ENCODE data around the gene STK38. TPM values are rescaled to one million over a fixed set of nuclear protein-coding genes. Genes with fewer than 3 reads are reported as not detected.
"Not testable (repeated sequence)": the region's sequence is repeated elsewhere in the genome, so short reads cannot be mapped to it uniquely, and the experiment has no call there.

The STK38 gene
- total RNA-seq: 10 to 100 TPM; 88.9 to 93.2 TPM

- Mint-ChIP-seq H3K27ac (peak within 1 kb of the TSS; percentile 92), H3K27me3 (no peaks in the 10 kb centered on the region), H3K4me1 (peaks cover 37% of the 10 kb centered on the region), H3K4me3 (peak within 1 kb of the TSS; percentile 96), H3K9me3 (no peaks in the 10 kb centered on the region), H3K36me3 (ENCODE audit: low read depth) (peaks cover 34% of the 10 kb centered on the region)
- CTCF ChIA-PET: interaction anchor here (0.6 to 1.7 kb wide), 5 partner anchors 33 to 124 kb away, joined by 3 to 6 read pairs (median 4); no protein-coding TSS in a partner anchor
- POLR2A ChIA-PET: interaction anchor here (0.8 to 8.0 kb wide), 7 partner anchors 8 to 503 kb away, joined by 3 to 225 read pairs (median 3); partner anchors contain the start of gene SRSF3
- peak; percentile 94 for DNase-seq
Measured at GRCh38 chr6:36546920-36547645, at the start of gene STK38. Gene STK38, minus strand, starts transcription at chr6:36547479. Its CDS starts 7,277 bp downstream, at chr6:36540202.

DNA sequence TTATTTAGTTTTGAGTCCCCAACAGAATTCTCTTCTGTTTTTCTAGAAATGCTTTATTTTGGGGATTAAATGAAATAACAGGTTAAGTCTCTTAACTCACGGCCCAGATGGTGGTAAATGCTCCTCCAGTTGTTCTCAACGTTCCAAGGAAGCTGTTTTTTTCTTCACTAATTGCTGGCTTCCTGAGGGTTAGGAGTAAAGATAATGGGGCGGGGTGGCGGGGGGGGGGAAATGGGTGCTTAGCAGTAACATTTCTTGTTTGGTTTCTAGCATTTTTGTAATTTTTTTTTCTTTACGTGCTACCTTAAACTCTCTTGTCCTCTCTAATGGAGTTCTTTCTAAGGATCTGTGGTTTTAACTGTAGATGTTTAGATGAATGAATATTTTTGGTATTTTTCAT lies 49.1 kb upstream of the STK38 start:
- Mint-ChIP-seq H3K4me3 (peak overlapping the region; percentile 93), H3K27ac (peak overlapping the region; percentile 95), H3K27me3 (no peaks in the 10 kb centered on the region), H3K4me1 (peaks cover 55% of the 10 kb centered on the region), H3K9me3 (no peaks in the 10 kb centered on the region), H3K36me3 (ENCODE audit: low read depth) (peaks cover 73% of the 10 kb centered on the region)
- no peak for DNase-seq
- CTCF ChIA-PET: interaction anchor here (0.7 to 3.1 kb wide), 6 partner anchors 10 to 461 kb away, joined by 3 to 16 read pairs (median 4); no protein-coding TSS in a partner anchor
- POLR2A ChIA-PET: interaction anchor here (0.7 to 12.9 kb wide), 11 partner anchors 13 to 585 kb away, joined by 3 to 225 read pairs (median 5); partner anchors contain the start of genes CDKN1A and STK38

GRCh38 chr6:36594816-36595643 lies 47.8 kb upstream of the STK38 start:
- ChIA-PET POLR2A (interaction anchor here (0.9 to 12.9 kb wide), 18 partner anchors 9 to 663 kb away, joined by 3 to 225 read pairs (median 4); partner anchors contain the start of genes CDKN1A, KCTD20, MAPK14 and MTCH1), CTCF (interaction anchor here (0.7 to 0.8 kb wide), 2 partner anchors 20 to 49 kb away, joined by 3 read pairs; no protein-coding TSS in a partner anchor)
- Mint-ChIP-seq H3K4me1 (peaks cover 45% of the 10 kb centered on the region), H3K27me3 (no peaks in the 10 kb centered on the region), H3K27ac (peak overlapping the region; percentile 95), H3K36me3 (ENCODE audit: low read depth) (peaks cover 60% of the 10 kb centered on the region), H3K4me3 (peak overlapping the region; percentile 93), H3K9me3 (no peaks in the 10 kb centered on the region)
- peak; percentile 31 for DNase-seq

- Mint-ChIP-seq H3K27ac (peak within 1 kb of the TSS; percentile 95), H3K4me3 (peak within 1 kb of the TSS; percentile 93), H3K36me3 (ENCODE audit: low read depth) (peaks cover 52% of the 10 kb centered on the region), H3K9me3 (no peaks in the 10 kb centered on the region), H3K27me3 (no peaks in the 10 kb centered on the region), H3K4me1 (peaks cover 37% of the 10 kb centered on the region)
- DNase-seq: peak; percentile 97
- ChIA-PET POLR2A (interaction anchor here (0.9 to 12.9 kb wide), 21 partner anchors 9 to 664 kb away, joined by 3 to 225 read pairs (median 4); partner anchors contain the start of genes CDKN1A, KCTD20, MAPK14 and MTCH1), CTCF (interaction anchor here (0.6 to 0.8 kb wide), 4 partner anchors 21 to 172 kb away, joined by 3 to 4 read pairs (median 3); no protein-coding TSS in a partner anchor)
Measured at GRCh38 chr6:36594029-36594815, 46.9 kb upstream of the STK38 start, which contains the start of gene SRSF3. Gene SRSF3, plus strand, starts transcription at chr6:36594362. Its CDS starts 2,401 bp downstream, at chr6:36596763.

- CTCF ChIA-PET: interaction anchor here (0.6 to 1.1 kb wide), 4 partner anchors 21 to 173 kb away, joined by 3 to 4 read pairs (median 4); no protein-coding TSS in a partner anchor
- POLR2A ChIA-PET: interaction anchor here (0.9 to 12.9 kb wide), 15 partner anchors 9 to 473 kb away, joined by 3 to 225 read pairs (median 7); partner anchors contain the start of genes CDKN1A, KCTD20 and STK38
- peak overlapping the region; percentile 93 for H3K4me3 Mint-ChIP-seq
- H3K27ac Mint-ChIP-seq: peak overlapping the region; percentile 95
- peaks cover 31% of the 10 kb centered on the region for H3K4me1 Mint-ChIP-seq
- no peaks in the 10 kb centered on the region for H3K27me3 Mint-ChIP-seq
- no peaks in the 10 kb centered on the region for H3K9me3 Mint-ChIP-seq
- H3K36me3 Mint-ChIP-seq (ENCODE audit: low read depth): peaks cover 46% of the 10 kb centered on the region
- peak; percentile 61 for DNase-seq
Measured at GRCh38 chr6:36593569-36594028, 46.3 kb upstream of the STK38 start.

GRCh38 chr6:36592221-36592655 lies 45.0 kb upstream of the STK38 start:
- Mint-ChIP-seq H3K9me3 (no peaks in the 10 kb centered on the region), H3K27me3 (no peaks in the 10 kb centered on the region), H3K4me3 (peak overlapping the region; percentile 57), H3K4me1 (peaks cover 21% of the 10 kb centered on the region), H3K36me3 (ENCODE audit: low read depth) (peaks cover 32% of the 10 kb centered on the region), H3K27ac (peak overlapping the region; percentile 65)
- CTCF ChIA-PET: interaction anchor here (0.7 kb wide), 1 partner anchor 13 kb away, joined by 5 read pairs; no protein-coding TSS in a partner anchor
- no peak for DNase-seq
- POLR2A ChIA-PET: interaction anchor here (1.8 to 12.9 kb wide), 3 partner anchors 11 to 169 kb away, joined by 11 to 225 read pairs (median 12); partner anchors contain the start of gene STK38

DNA sequence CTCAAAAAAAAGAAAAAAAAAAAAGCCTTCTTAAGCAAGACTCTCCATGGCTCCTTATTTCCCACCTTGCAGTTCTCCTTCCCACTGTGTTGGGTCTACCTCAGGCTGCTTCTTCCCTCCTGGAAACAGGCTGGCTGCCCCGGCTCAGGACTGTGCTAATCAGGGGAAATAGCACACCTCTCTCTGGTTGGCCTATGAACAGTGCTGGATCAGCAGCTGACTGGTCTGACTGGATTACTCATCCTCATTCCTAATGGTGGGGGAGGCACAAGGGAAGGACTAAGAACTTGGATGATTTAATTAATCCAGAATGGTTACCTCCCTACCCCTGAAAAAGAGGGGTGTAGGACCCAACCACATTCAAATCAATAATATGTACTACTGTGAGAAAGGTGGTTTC lies 43.0 kb upstream of the STK38 start:
- Mint-ChIP-seq H3K36me3 (ENCODE audit: low read depth) (peaks cover 12% of the 10 kb centered on the region), H3K4me3 (no peak overlapping the region), H3K27me3 (no peaks in the 10 kb centered on the region), H3K4me1 (peaks cover 15% of the 10 kb centered on the region), H3K27ac (no peak overlapping the region), H3K9me3 (no peaks in the 10 kb centered on the region)
- no peak for DNase-seq
- CTCF ChIA-PET: no interaction called here
- POLR2A ChIA-PET: no interaction called here

DNA sequence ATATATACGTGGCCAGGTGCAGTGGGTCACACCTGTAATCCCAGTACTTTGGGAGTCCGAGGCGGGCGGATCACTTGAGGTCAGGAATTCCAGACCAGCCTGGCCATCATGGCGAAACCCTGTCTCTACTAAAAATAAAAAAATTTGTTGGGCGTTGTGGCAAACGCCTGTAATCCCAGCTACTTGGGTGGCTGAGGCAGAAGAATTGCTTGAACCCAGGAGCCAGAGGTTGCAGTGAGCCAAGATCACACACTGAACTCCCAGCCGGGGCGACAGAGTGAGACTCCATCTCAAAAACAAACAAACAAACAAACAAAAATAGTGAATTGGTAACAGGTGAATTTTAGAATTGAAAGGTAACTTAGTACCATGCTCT lies 41.7 kb upstream of the STK38 start:
- H3K4me1 Mint-ChIP-seq: peaks cover 15% of the 10 kb centered on the region
- H3K9me3 Mint-ChIP-seq; H3K27ac Mint-ChIP-seq; H3K4me3 Mint-ChIP-seq; H3K36me3 Mint-ChIP-seq (ENCODE audit: low read depth); H3K27me3 Mint-ChIP-seq; DNase-seq; CTCF ChIA-PET: not testable (repeated sequence)
- POLR2A ChIA-PET: interaction anchor here (0.7 kb wide), 1 partner anchor 12 kb away, joined by 3 read pairs; no protein-coding TSS in a partner anchor

DNA sequence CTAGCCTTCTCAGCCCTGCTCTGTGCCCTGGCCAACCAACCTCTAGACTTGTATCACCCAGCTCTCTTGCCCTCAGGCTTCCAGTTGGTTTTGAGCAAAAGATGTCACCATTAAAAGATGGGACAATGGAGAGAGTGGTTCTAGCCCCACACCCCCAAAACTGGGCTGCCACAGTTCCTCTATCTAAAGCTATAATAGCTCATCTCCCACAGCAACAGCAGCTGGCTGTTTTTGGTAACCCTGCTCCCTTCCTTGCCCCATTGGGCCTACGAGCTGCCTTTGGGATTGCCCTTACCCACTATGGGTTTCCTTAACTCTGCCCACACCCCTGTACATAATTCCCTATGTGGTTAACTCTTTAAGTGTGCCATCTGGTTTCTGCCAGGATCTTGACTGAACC lies 39.3 kb upstream of the STK38 start:
- Mint-ChIP-seq H3K27me3 (no peaks in the 10 kb centered on the region), H3K36me3 (ENCODE audit: low read depth) (no peaks in the 10 kb centered on the region), H3K27ac (no peak overlapping the region), H3K9me3 (no peaks in the 10 kb centered on the region), H3K4me1 (peaks cover 10% of the 10 kb centered on the region), H3K4me3 (no peak overlapping the region)
- ChIA-PET CTCF (interaction anchor here (0.6 kb wide), 1 partner anchor 143 kb away, joined by 3 read pairs; no protein-coding TSS in a partner anchor), POLR2A (interaction anchor here (1.5 kb wide), 1 partner anchor 54 kb away, joined by 3 read pairs; no protein-coding TSS in a partner anchor)
- DNase-seq: no peak

DNA sequence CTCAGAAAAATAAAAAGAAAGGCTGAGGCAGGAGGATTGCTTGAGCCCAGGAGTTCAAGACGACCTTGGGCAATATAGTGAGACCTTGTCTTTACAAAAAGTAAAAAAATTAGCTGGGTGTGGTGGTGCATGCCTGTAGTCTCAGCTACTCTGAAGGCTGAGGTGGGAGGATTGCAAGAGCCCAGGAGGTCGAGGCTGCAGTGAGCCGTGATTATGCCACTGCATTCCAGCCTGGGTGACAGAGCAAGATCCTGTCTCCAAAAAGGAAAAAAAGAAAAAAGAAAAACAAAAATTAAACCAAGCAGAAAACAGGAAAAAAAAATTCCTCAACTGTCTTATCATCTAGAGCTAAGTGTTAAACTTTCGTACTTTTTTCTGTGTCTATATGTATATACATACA lies 34.4 kb upstream of the STK38 start:
- ChIA-PET CTCF (interaction anchor here (0.5 to 1.7 kb wide), 3 partner anchors 15 to 158 kb away, joined by 4 to 9 read pairs (median 5); no protein-coding TSS in a partner anchor), POLR2A (interaction anchor here (0.9 to 1.5 kb wide), 5 partner anchors 11 to 159 kb away, joined by 3 to 6 read pairs (median 4); partner anchors contain the start of gene SRSF3)
- Mint-ChIP-seq H3K27ac (no peak overlapping the region), H3K36me3 (ENCODE audit: low read depth) (no peaks in the 10 kb centered on the region), H3K4me3 (no peak overlapping the region), H3K9me3 (no peaks in the 10 kb centered on the region), H3K27me3 (no peaks in the 10 kb centered on the region), H3K4me1 (peaks cover 11% of the 10 kb centered on the region)
- no peak for DNase-seq

DNA sequence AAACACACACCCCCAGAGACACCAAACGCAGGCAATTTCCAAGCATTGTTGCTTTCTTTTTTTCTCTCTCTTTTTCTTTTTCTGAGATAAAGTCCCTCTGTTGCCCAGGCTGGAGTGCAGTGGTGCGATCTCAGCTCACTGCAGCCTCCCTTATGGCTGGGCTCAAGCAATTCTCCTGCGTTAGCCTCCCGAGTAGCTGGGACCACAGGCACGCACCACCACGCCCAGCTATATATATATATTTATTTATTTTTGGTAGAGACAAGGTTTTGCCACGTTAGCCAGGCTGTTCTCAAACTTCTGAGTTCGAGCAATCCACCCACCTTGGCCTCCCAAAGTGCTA lies 32.9 kb upstream of the STK38 start:
- DNase-seq: no peak
- CTCF ChIA-PET: interaction anchor here (0.8 to 2.6 kb wide), 12 partner anchors 15 to 222 kb away, joined by 3 to 26 read pairs (median 4); partner anchors contain the start of gene STK38
- Mint-ChIP-seq H3K27ac (no peak overlapping the region), H3K27me3 (no peaks in the 10 kb centered on the region), H3K36me3 (ENCODE audit: low read depth) (no peaks in the 10 kb centered on the region), H3K4me3 (no peak overlapping the region), H3K4me1 (peaks cover 11% of the 10 kb centered on the region), H3K9me3 (no peaks in the 10 kb centered on the region)
- POLR2A ChIA-PET: interaction anchor here (0.6 to 1.9 kb wide), 5 partner anchors 13 to 64 kb away, joined by 3 to 11 read pairs (median 5); partner anchors contain the start of gene SRSF3
